Naive B cell (primary cell): ENCODE data around the gene SRGAP3. TPM values are rescaled to one million over a fixed set of nuclear protein-coding genes. Genes with fewer than 3 reads are reported as not detected.
A peak's percentile ranks its signal among the peaks of the same experiment; 100 is the strongest.

ENCODE experiments used
- ATAC-seq, 2 donors: fragments of 150-1000 bp; cut with Tn5 transposase; 2 replicates each; pipeline ENCODE4 v1.10.0; 2021; ENCODE audit warnings: low read depth in 2 of 2, mild to moderate bottlenecking in 2 of 2, moderate library complexity in 2 of 2
- DNase-seq: peaks from one replicate; pipeline ENCODE4 v3.0.0; 2022
- H3K27ac Mint-ChIP-seq, 6 donors: one replicate each; pipeline ENCODE4 v1.8.0; 2020 to 2022; ENCODE audit warnings: mild to moderate bottlenecking in 6 of 6, mixed read lengths in 6 of 6, moderate library complexity in 5 of 6, inconsistent platforms in 2 of 6
- H3K27me3 Mint-ChIP-seq, 3 donors: one replicate each; pipeline ENCODE4 v1.8.0; 2021 to 2022; ENCODE audit warnings: mixed read lengths in 3 of 3, mild to moderate bottlenecking in 1 of 3
- H3K36me3 Mint-ChIP-seq, 2 donors: one replicate each; pipeline ENCODE4 v1.8.0; 2020 to 2022; ENCODE audit warnings: mixed read lengths in 2 of 2, inconsistent platforms in 1 of 2, mild to moderate bottlenecking in 1 of 2
- H3K4me1 Mint-ChIP-seq, 3 donors: one replicate each; pipeline ENCODE4 v1.8.0; 2020 to 2022; ENCODE audit warnings: mixed read lengths in 3 of 3, inconsistent platforms in 1 of 3, mild to moderate bottlenecking in 1 of 3, moderate library complexity in 1 of 3
- H3K4me3 Mint-ChIP-seq, 8 donors: one replicate each; pipeline ENCODE4 v1.8.0; 2020 to 2022; ENCODE audit warnings: mild to moderate bottlenecking in 8 of 8, mixed read lengths in 8 of 8, moderate library complexity in 8 of 8, inconsistent platforms in 2 of 8
- H3K9me3 Mint-ChIP-seq, 7 donors: one replicate each; pipeline ENCODE4 v1.8.0; 2020 to 2022; ENCODE audit warnings: mixed read lengths in 7 of 7, mild to moderate bottlenecking in 5 of 7, inconsistent platforms in 2 of 7, moderate library complexity in 1 of 7
- polyA plus RNA-seq, 6 donors: library from polyadenylated mRNA; unstranded; fragments of 300-500 nt; fragmentation: Illumina TruSeq; gene quantifications; one replicate each; pipeline ENCODE4 v1.2.3, GENCODE V29; 2021; ENCODE audit warnings: low read depth in 6 of 6

The SRGAP3 gene
- polyA plus RNA-seq, 6 donors from 2014 or later: 0.36 to 2.4 (median 0.87) TPM; not detected in 1

- DNase-seq: no peak
- peak overlapping the region in 1 of 6 donors; percentile 51 for H3K27ac Mint-ChIP-seq
- peaks cover 16 to 33% (median 22%) of the 10 kb centered on the region in 3 donors for H3K27me3 Mint-ChIP-seq
- no peak for ATAC-seq
- peaks cover 0 to 2% (median 0%) of the 10 kb centered on the region in 7 donors for H3K9me3 Mint-ChIP-seq
- H3K4me3 Mint-ChIP-seq: no peak overlapping the region
- peaks cover 8 to 14% (median 10%) of the 10 kb centered on the region in 3 donors for H3K4me1 Mint-ChIP-seq
- H3K36me3 Mint-ChIP-seq: no peaks in the 10 kb centered on the region
Observed at GRCh38 chr3:8968375-8968882, 281.0 kb downstream of the SRGAP3 start.

- no peak overlapping the region for H3K27ac Mint-ChIP-seq
- no peak for DNase-seq
- peaks cover 0 to 3% (median 0%) of the 10 kb centered on the region in 7 donors for H3K9me3 Mint-ChIP-seq
- H3K4me3 Mint-ChIP-seq: peak overlapping the region in 1 of 8 donors; percentile 28
- peaks cover 17 to 22% (median 19%) of the 10 kb centered on the region in 3 donors for H3K4me1 Mint-ChIP-seq
- H3K36me3 Mint-ChIP-seq: no peaks in the 10 kb centered on the region
- H3K27me3 Mint-ChIP-seq: peaks cover 8 to 26% (median 18%) of the 10 kb centered on the region in 3 donors
- no peak for ATAC-seq
Observed at GRCh38 chr3:8967553-8967952, 281.9 kb downstream of the SRGAP3 start.

- Mint-ChIP-seq H3K4me1 (peaks cover 23 to 27% (median 25%) of the 10 kb centered on the region in 3 donors), H3K36me3 (no peaks in the 10 kb centered on the region), H3K4me3 (peak overlapping the region in 1 of 8 donors; percentile 25), H3K27ac (peak overlapping the region in 1 of 6 donors; percentile 75), H3K9me3 (peaks cover 0 to 3% (median 0%) of the 10 kb centered on the region in 7 donors), H3K27me3 (peaks cover 8 to 26% (median 18%) of the 10 kb centered on the region in 3 donors)
- ATAC-seq (no peak), DNase-seq (no peak)
Observed at GRCh38 chr3:8966820-8967348, 282.6 kb downstream of the SRGAP3 start.

GRCh38 chr3:8966150-8966819 lies 283.2 kb downstream of the SRGAP3 start:
- H3K4me1 Mint-ChIP-seq: peaks cover 23 to 26% (median 23%) of the 10 kb centered on the region in 3 donors
- DNase-seq: no peak
- H3K9me3 Mint-ChIP-seq: peaks cover 0 to 3% (median 0%) of the 10 kb centered on the region in 7 donors
- no peak for ATAC-seq
- peak overlapping the region in 1 of 8 donors; percentile 25 for H3K4me3 Mint-ChIP-seq
- H3K27me3 Mint-ChIP-seq: peaks cover 8 to 26% (median 18%) of the 10 kb centered on the region in 3 donors
- H3K36me3 Mint-ChIP-seq: no peaks in the 10 kb centered on the region
- H3K27ac Mint-ChIP-seq: no peak overlapping the region

GRCh38 chr3:8964436-8965370 lies 284.7 kb downstream of the SRGAP3 start:
- Mint-ChIP-seq H3K27me3 (peaks cover 8 to 26% (median 18%) of the 10 kb centered on the region in 3 donors), H3K36me3 (no peaks in the 10 kb centered on the region), H3K4me1 (peaks cover 23 to 28% (median 26%) of the 10 kb centered on the region in 3 donors), H3K27ac (peak overlapping the region in 4 of 6 donors; percentile 33 to 99 (median 95)), H3K9me3 (peaks cover 0 to 3% (median 0%) of the 10 kb centered on the region in 7 donors), H3K4me3 (peak overlapping the region; percentile 95 to 98 (median 98))
- ATAC-seq: no peak
- no peak for DNase-seq

- Mint-ChIP-seq H3K4me3 (peak within 1 kb of the TSS; percentile 95 to 98 (median 98)), H3K9me3 (peaks cover 0 to 3% (median 0%) of the 10 kb centered on the region in 7 donors), H3K36me3 (no peaks in the 10 kb centered on the region), H3K27ac (peak within 1 kb of the TSS; percentile 97 to 100 (median 98)), H3K27me3 (peaks cover 3 to 18% (median 12%) of the 10 kb centered on the region in 3 donors), H3K4me1 (peaks cover 29 to 36% (median 35%) of the 10 kb centered on the region in 3 donors)
- ATAC-seq: peak; percentile 94 to 95
- DNase-seq: peak; percentile 91
Observed at GRCh38 chr3:8963137-8963853, 286.2 kb downstream of the SRGAP3 start, which contains the start of gene RAD18. Gene RAD18 (minus strand): TSS chr3:8963472. CDS start chr3:8963385, 87 bp downstream.

- H3K9me3 Mint-ChIP-seq: peaks cover 0 to 3% (median 0%) of the 10 kb centered on the region in 7 donors
- H3K36me3 Mint-ChIP-seq: no peaks in the 10 kb centered on the region
- peaks cover 2 to 9% (median 3%) of the 10 kb centered on the region in 3 donors for H3K27me3 Mint-ChIP-seq
- ATAC-seq (no peak), DNase-seq (no peak)
- peak overlapping the region; percentile 95 to 98 (median 98) for H3K4me3 Mint-ChIP-seq
- H3K27ac Mint-ChIP-seq: peak overlapping the region; percentile 97 to 100 (median 98)
- H3K4me1 Mint-ChIP-seq: peaks cover 29 to 36% (median 35%) of the 10 kb centered on the region in 3 donors
Observed at GRCh38 chr3:8962226-8962861, 287.1 kb downstream of the SRGAP3 start.

- Mint-ChIP-seq H3K36me3 (peaks cover 0 to 4% of the 10 kb centered on the region in 2 donors), H3K9me3 (peaks cover 0 to 3% (median 0%) of the 10 kb centered on the region in 7 donors), H3K27me3 (no peaks in the 10 kb centered on the region), H3K4me3 (peak overlapping the region in 7 of 8 donors; percentile 2 to 83 (median 52)), H3K4me1 (peaks cover 40 to 45% (median 44%) of the 10 kb centered on the region in 3 donors), H3K27ac (peak overlapping the region in 5 of 6 donors; percentile 53 to 67 (median 63))
- ATAC-seq (peak; percentile 32 to 53), DNase-seq (peak; percentile 10)
Observed at GRCh38 chr3:8959668-8960067, 289.8 kb downstream of the SRGAP3 start.

GRCh38 chr3:8954938-8955763 lies 294.3 kb downstream of the SRGAP3 start:
- ATAC-seq (peak; percentile 87 to 93), DNase-seq (peak; percentile 48)
- H3K27ac Mint-ChIP-seq: peak overlapping the region; percentile 82 to 97 (median 91)
- no peaks in the 10 kb centered on the region for H3K27me3 Mint-ChIP-seq
- peak overlapping the region in 7 of 8 donors; percentile 1 to 60 (median 25) for H3K4me3 Mint-ChIP-seq
- peaks cover 0 to 4% of the 10 kb centered on the region in 2 donors for H3K36me3 Mint-ChIP-seq
- H3K9me3 Mint-ChIP-seq: no peaks in the 10 kb centered on the region
- H3K4me1 Mint-ChIP-seq: peaks cover 25 to 26% (median 26%) of the 10 kb centered on the region in 3 donors

GRCh38 chr3:8953313-8953712 lies 296.1 kb downstream of the SRGAP3 start:
- H3K27me3 Mint-ChIP-seq: no peaks in the 10 kb centered on the region
- DNase-seq: no peak
- H3K4me1 Mint-ChIP-seq: peaks cover 12 to 20% (median 17%) of the 10 kb centered on the region in 3 donors
- no peak overlapping the region for H3K4me3 Mint-ChIP-seq
- H3K9me3 Mint-ChIP-seq: no peaks in the 10 kb centered on the region
- H3K36me3 Mint-ChIP-seq: peaks cover 0 to 4% of the 10 kb centered on the region in 2 donors
- ATAC-seq: no peak
- peak overlapping the region in 2 of 6 donors; percentile 38 to 82 for H3K27ac Mint-ChIP-seq

GRCh38 chr3:8952130-8952529 lies 297.3 kb downstream of the SRGAP3 start:
- Mint-ChIP-seq H3K27ac (peak overlapping the region in 1 of 6 donors; percentile 49), H3K4me1 (peaks cover 12 to 20% (median 17%) of the 10 kb centered on the region in 3 donors), H3K36me3 (peaks cover 0 to 4% of the 10 kb centered on the region in 2 donors), H3K27me3 (no peaks in the 10 kb centered on the region), H3K9me3 (no peaks in the 10 kb centered on the region), H3K4me3 (no peak overlapping the region)
- DNase-seq (no peak), ATAC-seq (no peak)
